ENCODE measurements around the gene GPX6.
A peak's percentile ranks its signal among the peaks of the same experiment; 100 is the strongest.
"Not testable (repeated sequence)": the region's sequence is repeated elsewhere in the genome, so short reads cannot be mapped to it uniquely, and the experiment has no call there.

Gene GPX6

DNA sequence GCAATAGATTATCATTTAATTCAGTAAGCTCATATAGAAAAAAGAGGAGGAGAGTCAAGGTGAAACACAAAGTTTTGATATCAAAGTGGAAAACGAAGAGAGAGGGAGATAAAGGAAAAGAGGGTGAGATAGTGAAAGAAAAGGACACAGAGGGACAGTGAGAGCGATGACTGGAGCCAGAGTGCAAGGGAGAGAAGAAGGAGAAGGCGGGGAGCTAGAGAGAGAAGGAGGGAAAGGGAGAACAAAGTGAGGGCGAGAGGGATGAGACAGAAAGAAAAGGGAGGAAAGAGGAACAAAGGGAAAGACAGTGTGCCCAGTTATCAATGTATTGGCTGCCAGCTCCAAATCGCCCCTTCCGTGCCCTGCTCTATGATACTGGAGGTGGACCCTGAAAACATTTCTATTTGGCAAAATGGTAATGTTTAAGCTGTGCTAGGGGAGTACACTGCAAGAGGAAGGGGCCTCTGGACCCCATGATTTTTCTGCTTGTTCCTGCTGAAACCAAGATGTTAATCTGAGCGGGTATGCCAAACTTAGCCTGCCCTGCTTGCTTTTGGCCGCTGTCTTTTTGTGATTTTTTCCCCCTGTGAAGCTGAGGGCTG, 37.9 kb upstream of the GPX6 start:
- Mint-ChIP-seq H3K4me3 (peak overlapping the region; percentile 72), H3K27me3 (ENCODE audit: low read depth, poor library complexity) (peaks cover 51% of the 10 kb centered on the region), H3K9me3 (no peaks in the 10 kb centered on the region), H3K27ac (peak overlapping the region; percentile 70), H3K36me3 (ENCODE audit: low read depth) (no peaks in the 10 kb centered on the region), H3K4me1 (peaks cover 34% of the 10 kb centered on the region)
- TF ChIP-seq, protein P1, sequence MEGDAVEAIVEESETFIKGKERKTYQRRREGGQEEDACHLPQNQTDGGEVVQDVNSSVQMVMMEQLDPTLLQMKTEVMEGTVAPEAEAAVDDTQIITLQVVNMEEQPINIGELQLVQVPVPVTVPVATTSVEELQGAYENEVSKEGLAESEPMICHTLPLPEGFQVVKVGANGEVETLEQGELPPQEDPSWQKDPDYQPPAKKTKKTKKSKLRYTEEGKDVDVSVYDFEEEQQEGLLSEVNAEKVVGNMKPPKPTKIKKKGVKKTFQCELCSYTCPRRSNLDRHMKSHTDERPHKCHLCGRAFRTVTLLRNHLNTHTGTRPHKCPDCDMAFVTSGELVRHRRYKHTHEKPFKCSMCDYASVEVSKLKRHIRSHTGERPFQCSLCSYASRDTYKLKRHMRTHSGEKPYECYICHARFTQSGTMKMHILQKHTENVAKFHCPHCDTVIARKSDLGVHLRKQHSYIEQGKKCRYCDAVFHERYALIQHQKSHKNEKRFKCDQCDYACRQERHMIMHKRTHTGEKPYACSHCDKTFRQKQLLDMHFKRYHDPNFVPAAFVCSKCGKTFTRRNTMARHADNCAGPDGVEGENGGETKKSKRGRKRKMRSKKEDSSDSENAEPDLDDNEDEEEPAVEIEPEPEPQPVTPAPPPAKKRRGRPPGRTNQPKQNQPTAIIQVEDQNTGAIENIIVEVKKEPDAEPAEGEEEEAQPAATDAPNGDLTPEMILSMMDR (IDR thresholded peaks at IDR 0.05): no peak
- no peak for DNase-seq

DNA sequence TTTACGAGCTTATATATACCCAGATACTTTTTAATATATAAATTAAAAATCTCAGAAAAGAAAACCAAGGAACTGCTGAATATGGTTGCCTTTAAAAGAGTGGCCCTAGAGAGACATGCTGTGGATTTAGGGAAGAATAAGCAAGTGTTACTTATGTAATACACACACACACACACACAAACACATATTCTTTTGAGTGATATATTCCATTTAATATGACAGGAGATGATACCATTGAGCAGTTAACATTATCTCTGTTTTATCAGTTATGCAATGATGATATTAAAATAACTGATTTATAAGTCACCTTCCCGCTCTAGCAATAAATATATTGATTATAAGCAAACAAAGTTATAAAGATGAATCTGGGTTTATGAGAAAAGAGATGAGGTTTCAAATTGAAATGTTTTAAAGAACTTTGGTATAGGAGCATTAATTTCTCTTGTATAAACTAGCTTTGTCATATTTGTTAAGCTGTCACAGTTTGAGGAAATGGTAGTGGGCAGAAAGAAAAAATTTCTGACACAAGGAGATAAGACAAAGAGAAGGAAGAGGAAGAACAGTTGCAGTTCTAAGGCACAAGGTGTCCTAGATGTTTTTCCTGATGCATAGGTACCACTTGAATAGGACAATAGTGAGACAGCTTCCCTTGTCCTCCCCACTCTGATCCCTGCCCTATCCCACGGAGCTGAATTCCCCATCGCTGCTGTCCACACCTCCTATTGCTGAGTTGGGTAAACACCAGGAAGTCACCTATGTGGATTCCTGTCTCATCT, 36.5 kb upstream of the GPX6 start:
- H3K4me1 Mint-ChIP-seq: peaks cover 34% of the 10 kb centered on the region

DNA sequence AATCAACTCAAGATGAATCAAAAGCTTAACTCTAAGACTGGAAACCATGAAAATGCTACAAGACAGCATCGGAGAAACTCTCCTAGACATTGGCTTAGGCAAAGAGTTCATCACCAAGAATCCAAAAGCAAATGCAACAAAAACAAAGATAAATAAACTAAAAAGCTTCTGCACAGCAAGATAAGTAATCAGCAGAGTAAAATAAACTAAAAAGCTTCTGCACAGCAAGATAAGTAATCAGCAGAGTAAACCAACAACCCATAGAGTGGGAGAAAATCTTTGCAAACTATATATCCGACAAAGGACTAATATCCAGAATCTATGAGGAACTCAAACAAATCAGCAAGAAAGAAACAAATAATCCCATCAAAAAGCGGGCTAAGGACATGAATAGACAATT, 31.4 kb upstream of the GPX6 start:
- H3K27ac Mint-ChIP-seq; H3K36me3 Mint-ChIP-seq (ENCODE audit: low read depth); H3K9me3 Mint-ChIP-seq; DNase-seq; H3K4me3 Mint-ChIP-seq: not testable (repeated sequence)
- H3K27me3 Mint-ChIP-seq (ENCODE audit: low read depth, poor library complexity): peaks cover 58% of the 10 kb centered on the region
- H3K4me1 Mint-ChIP-seq: peaks cover 18% of the 10 kb centered on the region

More for the DNA sequence above, 36.5 kb upstream of the GPX6 start:
- H3K4me3 Mint-ChIP-seq: no peak overlapping the region
- H3K9me3 Mint-ChIP-seq: no peaks in the 10 kb centered on the region
- DNase-seq: no peak
- no peaks in the 10 kb centered on the region for H3K36me3 Mint-ChIP-seq (ENCODE audit: low read depth)
- no peak overlapping the region for H3K27ac Mint-ChIP-seq
- H3K27me3 Mint-ChIP-seq (ENCODE audit: low read depth, poor library complexity): peaks cover 54% of the 10 kb centered on the region
- TF ChIP-seq, protein P1 (IDR thresholded peaks at IDR 0.05): no peak

DNA sequence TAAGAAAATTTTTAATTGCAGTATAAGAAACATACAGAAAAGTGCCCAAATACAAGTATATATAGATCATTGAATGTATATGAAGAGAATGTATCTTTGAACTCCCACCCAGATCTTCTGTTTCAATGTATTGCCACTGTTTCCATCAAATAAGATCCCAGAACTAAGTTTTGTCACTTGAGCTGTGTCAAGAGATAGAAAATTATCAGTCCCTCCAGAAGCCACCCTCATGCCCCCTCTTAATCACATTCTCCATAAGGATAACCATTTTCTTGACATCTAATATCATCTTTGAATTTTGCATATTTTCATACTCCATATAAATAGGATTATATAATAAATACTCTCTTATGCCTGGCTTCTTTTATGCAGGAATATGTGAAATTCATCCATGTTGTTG, 30.4 kb upstream of the GPX6 start:
- Mint-ChIP-seq H3K9me3 (peaks cover 13% of the 10 kb centered on the region), H3K36me3 (ENCODE audit: low read depth) (peaks cover 5% of the 10 kb centered on the region), H3K27me3 (ENCODE audit: low read depth, poor library complexity) (peaks cover 61% of the 10 kb centered on the region), H3K4me1 (peaks cover 24% of the 10 kb centered on the region), H3K27ac (no peak overlapping the region), H3K4me3 (no peak overlapping the region)
- no peak for DNase-seq
- TF ChIP-seq, protein P1 (IDR thresholded peaks at IDR 0.05): no peak

DNA sequence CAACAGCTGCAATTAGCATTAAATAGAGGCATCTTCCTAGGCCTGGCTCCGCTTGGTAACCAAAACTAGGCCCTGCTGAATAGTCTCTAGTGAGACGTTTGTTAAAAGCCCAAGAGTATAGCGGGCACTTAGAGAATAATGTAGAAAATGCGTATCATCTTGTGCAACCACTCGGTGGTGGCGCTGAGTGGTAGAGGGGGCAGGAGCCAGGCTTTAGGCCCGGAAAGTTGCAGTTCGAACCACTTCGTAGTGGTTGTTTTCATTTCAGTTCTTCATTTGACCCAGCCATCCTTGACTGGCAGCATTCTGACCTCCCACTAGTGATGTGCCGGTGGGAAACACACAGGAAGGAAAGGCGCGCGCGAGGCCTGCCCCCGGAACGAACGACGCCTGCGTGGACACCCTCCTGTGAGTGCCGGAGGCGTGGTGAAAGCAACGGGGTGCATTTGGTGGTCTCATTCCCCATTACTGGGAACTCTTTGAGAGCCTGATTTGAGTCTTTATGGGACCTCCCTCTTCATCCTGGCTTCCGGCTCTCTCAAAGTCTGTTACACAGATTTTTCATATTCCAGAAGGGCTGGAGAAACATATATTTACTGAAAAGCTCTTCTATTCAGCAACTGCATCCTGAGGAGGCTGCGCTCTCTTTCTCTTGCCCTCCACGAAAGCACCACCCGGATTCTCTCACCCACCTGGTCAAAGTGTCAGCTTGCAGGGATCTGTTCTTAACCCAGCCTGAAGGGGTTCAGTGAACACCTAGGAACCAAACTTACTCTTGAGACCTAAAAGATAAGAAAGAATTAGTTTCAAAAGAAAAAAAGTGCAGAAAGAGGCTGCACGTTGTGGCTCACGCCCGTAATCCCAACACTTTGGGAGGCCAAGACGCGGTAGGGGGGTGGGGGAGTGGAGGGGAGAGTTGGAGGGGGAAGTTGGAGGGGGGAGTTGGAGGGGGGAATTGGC, 28.3 kb upstream of the GPX6 start:
- Mint-ChIP-seq H3K9me3 (peaks cover 21% of the 10 kb centered on the region), H3K36me3 (ENCODE audit: low read depth) (peaks cover 13% of the 10 kb centered on the region), H3K4me3 (peak overlapping the region; percentile 81), H3K27me3 (ENCODE audit: low read depth, poor library complexity) (peaks cover 59% of the 10 kb centered on the region), H3K4me1 (peaks cover 28% of the 10 kb centered on the region), H3K27ac (no peak overlapping the region)
- TF ChIP-seq, protein P1 (IDR thresholded peaks at IDR 0.05): no peak
- DNase-seq: peak; percentile 55

Measured in nephron progenitor cell (in vitro differentiated cells).